Upper lobe of left lung (tissue), 6 donors: ENCODE measurements around the gene CELF1. TPM values are rescaled to one million over a fixed set of nuclear protein-coding genes. Genes with fewer than 3 reads are reported as not detected.

Source experiments
- ATAC-seq, 2 donors: fragments of 200-7000 bp; cut with Tn5 transposase; one replicate each; pipeline ENCODE4 v1.9.1; 2022; ENCODE audit warnings: mild to moderate bottlenecking in 2 of 2, moderate library complexity in 2 of 2; ENCODE audit not compliant: low FRiP score in 2 of 2
- DNase-seq, 2 donors: peaks; one replicate each; pipeline ENCODE4 v3.0.0-alpha.2; 2019 to 2020
- H3K27ac ChIP-seq, 4 donors: fragments of 200-600 bp; sonication (generic); one replicate each; pipeline ENCODE4 v1.5.1; 2016 to 2019
- H3K27me3 ChIP-seq, 4 donors: fragments of 200-600 bp; sonication (generic); one replicate each; pipeline ENCODE4 v1.5.1; 2017 to 2019
- H3K36me3 ChIP-seq, 4 donors: fragments of 200-600 bp; sonication (generic); one replicate each; pipeline ENCODE4 v1.5.1; 2016 to 2019
- H3K4me1 ChIP-seq, 4 donors: fragments of 200-600 bp; sonication (generic); one replicate each; pipeline ENCODE4 v1.5.1; 2018 to 2019
- H3K4me3 ChIP-seq, 4 donors: fragments of 200-600 bp; sonication (generic); one replicate each; pipeline ENCODE4 v1.5.1; 2017 to 2019; ENCODE audit warnings: mild to moderate bottlenecking in 2 of 4, moderate library complexity in 1 of 4
- H3K9me3 ChIP-seq, 4 donors: fragments of 200-600 bp; sonication (generic); one replicate each; pipeline ENCODE4 v1.5.1; 2018 to 2019
- EP300 ChIP-seq, 4 donors: sonication (generic); formaldehyde crosslinking; IDR thresholded peaks; one replicate each; pipeline ENCODE4 v1.5.1; 2017; ENCODE audit warnings: antibody characterized with exemption in 4 of 4, control low read depth in 2 of 4
- POLR2A ChIP-seq, 4 donors: fragments of 450-650 bp; IDR thresholded peaks; one replicate each; pipeline ENCODE4 v1.5.1; 2016 to 2017; ENCODE audit warnings: antibody characterized with exemption in 4 of 4, mild to moderate bottlenecking in 2 of 4
- POLR2AphosphoS5 ChIP-seq, 2 donors: sonication (generic); formaldehyde crosslinking; IDR thresholded peaks; one replicate each; pipeline ENCODE4 v1.5.1; 2017; ENCODE audit warnings: antibody characterized with exemption in 2 of 2
- WGBS, 2 donors: methylation state at CpG; one replicate each; pipeline ENCODE4 v1.1.5; 2017 to 2018; 5-methylcytosine and 5-hydroxymethylcytosine counted together
- total RNA-seq, 6 donors: library from RNA; depleted of rRNA in 4 of 6; stranded (reverse); fragments of >200 nt in 4 of 6; gene quantifications; one replicate each; pipeline versions ENCODE4 v1.1.0 to v1.2.1, GENCODE V29; 2016 to 2021
- TF ChIP-seq, protein P1 (sequence below), 6 experiments: fragments of 450-650 bp in 4 of 6; fragments of 200-600 bp in 2 of 6; sonication (generic) in 2 of 6; IDR thresholded peaks; one replicate each; pipeline ENCODE4 v1.5.1; 2016 to 2019; ENCODE audit warnings: antibody characterized with exemption in 6 of 6
- donor health status: DM: no; HTN: no; CAD: no; lungs with moderate emphysema.
- donor health status: DM: no; HTN: yes; CAD: no; lungs with severe emphysema.

Gene CELF1
- total RNA-seq = 100 to 1,000 TPM in 3 of 6 donors, 10 to 100 TPM in 3; 82.7 to 194 (median 113) TPM

DNA sequence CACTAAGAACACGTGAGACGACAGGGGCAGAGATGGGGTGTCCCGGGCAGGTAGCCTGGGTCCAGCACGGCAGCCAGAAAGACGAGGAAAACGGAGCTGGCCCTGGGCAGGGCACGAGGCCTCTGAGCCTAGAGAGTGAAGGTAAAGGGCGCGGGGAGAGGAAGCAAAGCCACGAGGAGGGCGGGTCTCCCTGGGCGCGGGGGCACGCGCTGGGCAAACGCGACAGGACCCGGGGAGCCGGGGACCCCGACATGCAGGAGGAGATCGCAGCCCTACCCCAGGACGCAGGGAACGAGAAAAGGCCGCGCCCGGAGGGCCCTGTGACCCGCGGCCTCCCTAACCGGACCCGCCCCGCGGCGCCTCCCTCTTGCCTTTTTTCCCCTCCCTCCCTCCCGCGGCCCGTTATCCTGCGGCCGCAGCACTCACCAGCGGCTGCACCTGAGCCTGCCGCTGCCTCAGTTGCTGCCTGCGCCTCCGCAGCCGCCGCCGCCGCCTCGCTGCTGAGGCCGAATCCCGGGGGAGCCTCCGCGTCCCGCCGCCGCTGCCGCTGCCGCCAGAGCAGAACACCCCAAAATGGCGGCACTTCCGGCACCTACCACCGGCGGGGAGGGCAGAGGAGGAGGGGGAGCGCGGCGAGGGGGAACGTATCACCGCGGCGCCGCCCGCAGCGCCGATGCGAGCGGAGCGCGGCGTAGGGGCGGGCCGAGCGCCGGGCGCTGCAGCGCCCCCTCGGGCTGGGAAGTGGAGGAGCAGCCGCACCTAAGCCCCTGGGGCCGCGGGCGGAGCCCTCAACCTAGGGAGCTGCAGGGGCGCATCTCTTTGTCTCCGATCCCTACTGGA is at the start of gene CELF1:
TSS of gene CELF1 (minus strand) at position 567 of the 840 bp plus-strand sequence. CDS start 53,609 bp downstream, outside the sequence.
- H3K4me1 ChIP-seq = peaks cover 29 to 51% (median 33%) of the 10 kb centered on the region in 4 donors
- H3K36me3 ChIP-seq = no peaks in the 10 kb centered on the region
- peak within 1 kb of the TSS; percentile 59 to 97 (median 92) for H3K4me3 ChIP-seq
- peak; percentile 99 for ATAC-seq
- no peaks in the 10 kb centered on the region for H3K27me3 ChIP-seq
- peak in 1 of 4 donors; percentile 20 for TF ChIP-seq EP300 (IDR thresholded peaks at IDR 0.05)
- peak; percentile 89 to 91 for TF ChIP-seq POLR2AphosphoS5 (IDR thresholded peaks at IDR 0.05)
- TF ChIP-seq, protein P1, sequence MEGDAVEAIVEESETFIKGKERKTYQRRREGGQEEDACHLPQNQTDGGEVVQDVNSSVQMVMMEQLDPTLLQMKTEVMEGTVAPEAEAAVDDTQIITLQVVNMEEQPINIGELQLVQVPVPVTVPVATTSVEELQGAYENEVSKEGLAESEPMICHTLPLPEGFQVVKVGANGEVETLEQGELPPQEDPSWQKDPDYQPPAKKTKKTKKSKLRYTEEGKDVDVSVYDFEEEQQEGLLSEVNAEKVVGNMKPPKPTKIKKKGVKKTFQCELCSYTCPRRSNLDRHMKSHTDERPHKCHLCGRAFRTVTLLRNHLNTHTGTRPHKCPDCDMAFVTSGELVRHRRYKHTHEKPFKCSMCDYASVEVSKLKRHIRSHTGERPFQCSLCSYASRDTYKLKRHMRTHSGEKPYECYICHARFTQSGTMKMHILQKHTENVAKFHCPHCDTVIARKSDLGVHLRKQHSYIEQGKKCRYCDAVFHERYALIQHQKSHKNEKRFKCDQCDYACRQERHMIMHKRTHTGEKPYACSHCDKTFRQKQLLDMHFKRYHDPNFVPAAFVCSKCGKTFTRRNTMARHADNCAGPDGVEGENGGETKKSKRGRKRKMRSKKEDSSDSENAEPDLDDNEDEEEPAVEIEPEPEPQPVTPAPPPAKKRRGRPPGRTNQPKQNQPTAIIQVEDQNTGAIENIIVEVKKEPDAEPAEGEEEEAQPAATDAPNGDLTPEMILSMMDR (IDR thresholded peaks at IDR 0.05) = peak; percentile 97 to 98 (median 98)
- peak in 2 of 4 donors; percentile 62 to 84 for TF ChIP-seq POLR2A (IDR thresholded peaks at IDR 0.05)
- H3K27ac ChIP-seq = peak within 1 kb of the TSS; percentile 91 to 95 (median 95)
- 0% methylated on average over 27 to 72 of the region's 89 CpGs for WGBS, 2 donors
- DNase-seq = peak; percentile 93 to 97
- no peaks in the 10 kb centered on the region for H3K9me3 ChIP-seq

DNA sequence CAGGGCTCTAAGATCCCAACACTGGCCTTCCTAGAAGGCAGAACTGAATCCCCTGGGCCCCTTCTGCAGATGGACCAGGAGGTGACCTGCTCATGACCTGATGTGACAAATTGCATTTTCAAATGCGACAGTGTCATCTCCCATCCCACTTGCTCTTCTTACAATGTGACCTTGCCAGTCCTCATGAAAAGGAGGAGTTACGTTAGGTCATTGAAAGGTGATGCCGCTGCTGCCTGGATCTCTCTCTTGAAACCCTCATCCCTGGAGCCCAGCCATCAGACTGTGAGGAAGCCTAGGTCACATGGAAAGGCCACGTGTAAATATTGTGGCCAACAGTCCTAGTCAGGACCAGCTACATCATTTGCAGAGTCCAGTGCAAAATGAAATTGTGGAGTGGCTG is 47.0 kb upstream of the CELF1 start:
- no peak overlapping the region for H3K27ac ChIP-seq
- no peaks in the 10 kb centered on the region for H3K9me3 ChIP-seq
- no peaks in the 10 kb centered on the region for H3K36me3 ChIP-seq
- peaks cover 0 to under 1% (median 0%) of the 10 kb centered on the region in 4 donors for H3K27me3 ChIP-seq
- H3K4me3 ChIP-seq = no peak overlapping the region
- 70 to 84% methylated on average over 4 of the region's 4 CpGs for WGBS, 2 donors
- no peak for TF ChIP-seq POLR2A (IDR thresholded peaks at IDR 0.05)
- no peak for TF ChIP-seq EP300 (IDR thresholded peaks at IDR 0.05)
- TF ChIP-seq, protein P1 (IDR thresholded peaks at IDR 0.05) = no peak
- no peak for TF ChIP-seq POLR2AphosphoS5 (IDR thresholded peaks at IDR 0.05)
- no peaks in the 10 kb centered on the region for H3K4me1 ChIP-seq
- DNase-seq (no peak), ATAC-seq (no peak)

DNA sequence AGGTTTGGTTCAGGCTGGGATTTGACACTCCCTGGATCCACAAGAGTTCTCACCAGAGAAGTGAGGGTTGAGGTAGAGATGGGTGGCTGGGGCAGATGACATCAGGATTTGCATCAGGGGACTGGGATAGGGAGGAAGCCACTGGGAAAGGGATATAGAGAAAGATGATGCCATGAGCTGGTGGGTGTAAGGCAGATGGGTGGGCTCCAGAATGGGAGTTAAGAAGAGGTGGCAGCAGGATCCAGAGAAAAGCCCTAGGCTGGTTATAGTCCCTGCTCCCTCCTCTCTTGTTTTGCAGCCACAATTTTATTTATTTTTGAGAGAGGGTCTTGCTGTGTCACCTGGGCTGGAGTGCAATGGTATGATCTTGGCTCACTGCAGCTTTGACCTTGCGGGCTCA is 43.0 kb upstream of the CELF1 start:
- ATAC-seq (no peak), DNase-seq (no peak)
- H3K36me3 ChIP-seq = no peaks in the 10 kb centered on the region
- no peak overlapping the region for H3K4me3 ChIP-seq
- H3K4me1 ChIP-seq = peaks cover 8 to 11% (median 11%) of the 10 kb centered on the region in 4 donors
- H3K27ac ChIP-seq = no peak overlapping the region
- 100% methylated on average over 1 of the region's 1 CpG for WGBS, 2 donors
- H3K9me3 ChIP-seq = no peaks in the 10 kb centered on the region
- TF ChIP-seq EP300 (IDR thresholded peaks at IDR 0.05) = no peak
- TF ChIP-seq POLR2AphosphoS5 (IDR thresholded peaks at IDR 0.05) = no peak
- TF ChIP-seq, protein P1 (IDR thresholded peaks at IDR 0.05) = no peak
- no peak for TF ChIP-seq POLR2A (IDR thresholded peaks at IDR 0.05)
- peaks cover 0 to 21% (median 6%) of the 10 kb centered on the region in 4 donors for H3K27me3 ChIP-seq

DNA sequence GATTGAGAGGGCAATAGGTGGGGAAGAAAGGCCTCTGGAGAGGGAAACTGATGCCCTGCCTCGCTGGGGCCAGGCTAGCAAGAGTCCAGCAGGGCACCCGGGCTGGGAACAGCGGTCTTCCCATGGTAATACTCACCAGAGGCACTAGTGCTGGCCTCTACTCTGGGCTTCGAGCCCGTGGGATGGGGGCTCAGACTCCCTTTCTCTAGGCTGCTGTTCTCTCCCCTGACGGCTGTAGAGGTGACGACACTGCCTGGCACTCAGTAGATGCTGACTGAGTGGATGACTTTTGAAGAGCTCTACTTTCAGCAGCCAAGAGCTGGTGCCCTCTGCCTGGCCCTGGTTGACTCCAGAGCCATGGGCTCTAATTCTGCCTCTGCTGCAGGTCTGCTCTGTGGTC is 42.1 kb upstream of the CELF1 start:
- peak in 1 of 2 donors; percentile 16 for ATAC-seq
- WGBS, 2 donors = 60 to 62% methylated on average over 6 to 7 of the region's 7 CpGs
- H3K4me1 ChIP-seq = peaks cover 8 to 13% (median 11%) of the 10 kb centered on the region in 4 donors
- H3K27ac ChIP-seq = no peak overlapping the region
- H3K4me3 ChIP-seq = no peak overlapping the region
- no peaks in the 10 kb centered on the region for H3K36me3 ChIP-seq
- no peaks in the 10 kb centered on the region for H3K9me3 ChIP-seq
- H3K27me3 ChIP-seq = peaks cover 0 to 24% (median 9%) of the 10 kb centered on the region in 4 donors
- TF ChIP-seq EP300 (IDR thresholded peaks at IDR 0.05) (no peak), POLR2AphosphoS5 (IDR thresholded peaks at IDR 0.05) (no peak)
- TF ChIP-seq, protein P1 (IDR thresholded peaks at IDR 0.05) = no peak
- no peak for DNase-seq
